Ovary (tissue), 9 donors: ENCODE results near the gene ZNFX1. TPM values are rescaled to one million over a fixed set of nuclear protein-coding genes. Genes with fewer than 3 reads are reported as not detected.

Source experiments
- DNase-seq, 5 donors: peaks; one replicate each; pipeline ENCODE4 v3.0.0-alpha.2; 2019 to 2020
- H3K27ac ChIP-seq, 2 donors: fragments of 200-600 bp; one replicate each; pipeline versions ENCODE4 v1.5.1 to v1.8.0; 2019 to 2022
- H3K27me3 ChIP-seq: fragments of 200-600 bp; one replicate; pipeline ENCODE4 v1.8.0; 2022
- H3K36me3 ChIP-seq: fragments of 200-600 bp; sonication (generic); one replicate; pipeline ENCODE4 v1.5.1; 2019
- H3K4me1 ChIP-seq: one replicate; pipeline ENCODE4 v1.8.1; 2013; ENCODE audit warnings: mild to moderate bottlenecking, moderate library complexity; ENCODE audit not compliant: insufficient read depth
- H3K4me3 ChIP-seq: fragments of 200-600 bp; sonication (generic); one replicate; pipeline ENCODE4 v1.5.1; 2017
- H3K9me3 ChIP-seq, 2 donors: fragments of 200-600 bp in 1 of 2; sonication (generic) in 1 of 2; one replicate each; pipeline versions ENCODE4 v1.5.1 to v1.8.1; 2013 to 2019; ENCODE audit warnings: mild to moderate bottlenecking in 1 of 2, moderate library complexity in 1 of 2
- EP300 ChIP-seq: sonication (generic); formaldehyde crosslinking; IDR thresholded peaks from one replicate; pipeline ENCODE4 v1.6.1; 2017; ENCODE audit warnings: antibody characterized with exemption
- POLR2A ChIP-seq: fragments of 450-650 bp; IDR thresholded peaks from one replicate; pipeline ENCODE4 v1.6.1; 2017; ENCODE audit warnings: antibody characterized with exemption, mild to moderate bottlenecking, moderate library complexity
- WGBS, 3 donors: extraction: QIAGEN DNeasy Blood & Tissue Kit in 1 of 3; methylation state at CpG; one replicate each; pipeline versions ENCODE4 v1.1.5 to v1.1.7; 2013 to 2017; 5-methylcytosine and 5-hydroxymethylcytosine counted together
- intact Hi-C, 4 donors: fragments of 100-400 bp; cut with DNase I; formaldehyde crosslinking; loops; one replicate each; pipeline versions ENCODE4 v1.11.0 to v1.15.1; 2022 to 2023
- polyA plus RNA-seq, 2 donors: library from polyadenylated mRNA; stranded (reverse); fragments of 200-250 nt in 1 of 2; fragments of 350-450 nt in 1 of 2; fragmentation: Illumina TruSeq in 1 of 2; extraction: RNeasy Lipid Tissue Mini Kit (QIAGEN cat#74804) in 1 of 2; gene quantifications; one replicate each; pipeline ENCODE4 v1.2.3, GENCODE V29; 2013 to 2014
- total RNA-seq, 7 donors: library from RNA; depleted of rRNA in 2 of 7; stranded (reverse); fragments of >200 nt in 2 of 7; fragmentation: NEBNext Ultra II Directional in 3 of 7; extraction: Animal tissue kit (Norgen Biotek cat#: 25700) in 3 of 7; gene quantifications; one replicate each; pipeline versions ENCODE4 v1.1.0 to v1.2.4, GENCODE V29; 2016 to 2023
- TF ChIP-seq, protein P1 (sequence below), 3 donors: fragments of 450-650 bp in 2 of 3; fragments of 200-600 bp in 1 of 3; IDR thresholded peaks; one replicate each; pipeline versions ENCODE4 v1.5.1 to v1.8.0; 2016 to 2022; ENCODE audit warnings: antibody characterized with exemption in 3 of 3, mild to moderate bottlenecking in 1 of 3
- donor health status: DM: no; HTN: no; CAD: no; lungs with moderate emphysema.
- donor health status: DM: no; HTN: no; CAD: no.
- donor health status: Bipolar disorder and iron deficiency.
- donor health status: DM: yes; HTN: yes; CAD: no.
- donor health status: DM: no; HTN: no; CAD: no.
- donor health status: DM: yes; HTN: yes; CAD: no.

ZNFX1 gene
- total and polyA plus RNA-seq, 9 donors, result 9.2 to 38.1 (median 23.5) TPM

DNA sequence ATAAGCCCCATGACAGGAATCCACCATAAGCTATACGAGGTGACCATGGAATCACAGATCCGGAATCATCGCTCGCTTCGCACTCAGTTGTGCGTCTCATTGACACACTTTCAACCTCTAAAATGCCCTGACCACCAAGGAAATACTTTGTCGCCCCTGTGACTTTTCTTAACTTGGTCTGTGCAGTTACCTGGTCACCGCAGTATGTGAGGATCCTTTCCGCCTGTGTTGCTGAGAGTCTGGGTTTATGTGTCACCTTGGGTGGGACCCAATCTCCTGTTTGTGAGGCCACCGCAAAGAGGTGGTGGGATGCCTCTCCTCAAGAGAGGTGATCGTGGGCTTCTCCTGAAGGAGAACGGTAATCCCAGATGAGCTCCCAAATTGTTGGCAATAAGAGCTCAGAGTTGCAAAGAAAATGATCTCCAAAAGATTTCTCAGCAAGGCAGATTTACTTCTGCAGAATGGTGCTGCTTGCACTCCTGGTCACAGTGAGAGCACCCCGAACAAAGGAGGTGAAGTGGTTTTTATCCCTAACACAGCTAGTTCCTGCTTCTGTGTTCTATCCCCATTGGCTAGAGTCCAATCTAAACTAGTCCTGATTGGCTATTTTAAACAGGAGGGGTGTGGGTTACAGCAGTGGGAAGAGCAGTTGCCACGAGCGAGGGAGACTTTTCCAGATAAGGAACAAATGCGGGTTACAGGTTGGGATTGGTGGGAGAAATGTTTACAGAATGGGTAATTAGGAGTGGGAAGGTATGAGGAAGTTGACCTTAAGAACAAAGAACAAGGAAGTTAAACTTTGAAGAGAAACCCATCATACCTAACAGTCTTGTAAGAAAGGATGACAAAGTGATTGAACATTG, 9.1 kb upstream of the ZNFX1 start:
- Histone ChIP-seq H3K27ac (no peak overlapping the region), H3K36me3 (no peaks in the 10 kb centered on the region)

DNA sequence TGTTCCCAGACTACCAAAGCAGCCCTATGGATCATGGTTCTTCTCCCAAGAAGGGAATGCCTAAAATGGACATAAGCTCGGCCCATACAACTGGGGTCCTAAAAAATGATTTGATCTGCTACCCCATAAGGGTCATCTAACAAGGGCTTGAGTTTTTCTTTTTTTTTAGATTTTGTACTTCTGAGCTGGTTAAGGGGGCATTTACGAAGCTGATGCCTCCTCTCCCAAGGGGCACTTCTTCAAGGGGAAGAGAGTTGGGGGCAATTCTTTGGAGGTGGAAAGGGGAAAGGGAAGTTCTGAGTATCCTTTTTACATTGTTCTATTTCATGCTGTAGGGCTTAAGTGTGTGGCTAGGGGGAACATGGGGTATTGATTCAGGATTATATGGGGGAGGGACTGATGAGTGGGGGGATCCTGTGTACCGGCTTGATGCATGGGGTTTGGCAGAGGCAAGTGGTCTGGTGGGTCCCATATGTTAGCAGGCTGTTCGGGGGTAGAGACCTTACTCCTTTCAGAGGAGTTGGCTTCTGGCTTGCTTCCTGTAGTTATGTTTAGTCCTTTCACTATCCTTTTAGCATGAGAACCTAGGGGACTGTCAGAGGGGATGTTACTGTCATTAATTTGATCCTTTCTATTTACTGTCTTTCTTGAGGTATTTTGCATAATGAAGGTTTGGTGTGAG, 8.1 kb upstream of the ZNFX1 start:
- Histone ChIP-seq H3K27me3 (no peaks in the 10 kb centered on the region), H3K27ac (no peak overlapping the region), H3K4me1 (peaks cover 2% of the 10 kb centered on the region), H3K36me3 (no peaks in the 10 kb centered on the region), H3K9me3 (peaks cover 4 to 38% of the 10 kb centered on the region in 2 donors), H3K4me3 (no peak overlapping the region)
- intact Hi-C loops, result no loop called here
- no peak for DNase-seq
- WGBS, 3 donors, result 95 to 98% (median 96%) methylated on average over 4 of the region's 4 CpGs
- TF ChIP-seq EP300 (no peak), POLR2A (no peak)
- TF ChIP-seq, protein P1, sequence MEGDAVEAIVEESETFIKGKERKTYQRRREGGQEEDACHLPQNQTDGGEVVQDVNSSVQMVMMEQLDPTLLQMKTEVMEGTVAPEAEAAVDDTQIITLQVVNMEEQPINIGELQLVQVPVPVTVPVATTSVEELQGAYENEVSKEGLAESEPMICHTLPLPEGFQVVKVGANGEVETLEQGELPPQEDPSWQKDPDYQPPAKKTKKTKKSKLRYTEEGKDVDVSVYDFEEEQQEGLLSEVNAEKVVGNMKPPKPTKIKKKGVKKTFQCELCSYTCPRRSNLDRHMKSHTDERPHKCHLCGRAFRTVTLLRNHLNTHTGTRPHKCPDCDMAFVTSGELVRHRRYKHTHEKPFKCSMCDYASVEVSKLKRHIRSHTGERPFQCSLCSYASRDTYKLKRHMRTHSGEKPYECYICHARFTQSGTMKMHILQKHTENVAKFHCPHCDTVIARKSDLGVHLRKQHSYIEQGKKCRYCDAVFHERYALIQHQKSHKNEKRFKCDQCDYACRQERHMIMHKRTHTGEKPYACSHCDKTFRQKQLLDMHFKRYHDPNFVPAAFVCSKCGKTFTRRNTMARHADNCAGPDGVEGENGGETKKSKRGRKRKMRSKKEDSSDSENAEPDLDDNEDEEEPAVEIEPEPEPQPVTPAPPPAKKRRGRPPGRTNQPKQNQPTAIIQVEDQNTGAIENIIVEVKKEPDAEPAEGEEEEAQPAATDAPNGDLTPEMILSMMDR (IDR thresholded peaks at IDR 0.05), result no peak

More for the DNA sequence above, 9.1 kb upstream of the ZNFX1 start:
- intact Hi-C loops, result no loop called here
- Histone ChIP-seq H3K27me3 (no peaks in the 10 kb centered on the region), H3K4me3 (no peak overlapping the region), H3K4me1 (no peaks in the 10 kb centered on the region), H3K9me3 (peaks cover 4 to 30% of the 10 kb centered on the region in 2 donors)
- whole genome bisulfite sequencing, 3 donors, result 93 to 95% (median 95%) methylated on average over 16 of the region's 16 CpGs
- TF ChIP-seq POLR2A (no peak), EP300 (no peak)
- TF ChIP-seq, protein P1 (IDR thresholded peaks at IDR 0.05), result no peak
- DNase-seq, result no peak

DNA sequence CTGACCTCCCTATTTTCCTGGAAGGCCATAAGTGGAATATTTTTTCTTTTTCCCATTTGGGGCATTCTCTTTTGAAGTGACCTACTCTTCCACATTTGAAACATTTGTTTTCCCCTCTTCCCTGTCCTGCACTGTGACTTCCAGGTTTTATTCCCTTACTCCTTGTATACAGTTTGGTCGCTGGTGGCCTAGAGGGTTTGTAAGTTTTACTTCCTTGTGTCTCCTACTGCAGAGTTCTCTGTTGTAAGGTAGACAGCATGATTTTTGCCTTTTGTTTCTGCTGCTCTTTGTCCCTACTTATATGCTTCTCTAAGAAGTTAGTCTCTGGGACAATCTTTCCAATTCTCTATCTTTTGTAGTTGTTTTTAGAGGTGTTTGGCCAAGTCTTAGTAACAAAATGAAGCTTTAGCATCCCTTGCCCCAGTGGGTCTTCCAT, 7.4 kb upstream of the ZNFX1 start:
- peaks cover 4 to 42% of the 10 kb centered on the region in 2 donors for H3K9me3 ChIP-seq
- 91 to 97% (median 92%) methylated on average over 1 of the region's 1 CpG for WGBS, 3 donors
- no peaks in the 10 kb centered on the region for H3K36me3 ChIP-seq
- no peak overlapping the region for H3K27ac ChIP-seq
- peaks cover 8% of the 10 kb centered on the region for H3K4me1 ChIP-seq
- no peak overlapping the region for H3K4me3 ChIP-seq
- TF ChIP-seq EP300, result no peak
- TF ChIP-seq POLR2A, result no peak
- TF ChIP-seq, protein P1 (IDR thresholded peaks at IDR 0.05), result no peak
- DNase-seq, result no peak
- intact Hi-C loops, result no loop called here
- no peaks in the 10 kb centered on the region for H3K27me3 ChIP-seq

DNA sequence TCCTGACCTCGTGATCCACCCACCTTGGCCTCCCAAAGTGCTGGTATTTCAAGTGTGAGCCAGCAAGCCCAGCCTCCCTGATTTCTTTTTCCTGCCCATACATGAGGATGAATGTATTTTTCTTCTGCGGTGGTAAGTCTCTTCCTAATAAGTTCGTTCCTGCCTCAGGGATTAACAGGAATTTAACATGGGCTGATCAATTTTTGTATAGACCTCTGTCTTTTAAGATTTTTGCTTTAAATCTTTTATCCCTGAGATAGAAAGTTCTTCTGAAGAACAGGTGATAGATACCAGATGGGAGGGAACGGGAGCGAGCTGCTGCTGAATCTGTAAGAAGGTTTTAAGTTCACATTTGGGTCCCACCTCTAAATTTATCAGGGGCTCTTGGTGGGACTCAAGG, 7.0 kb upstream of the ZNFX1 start:
- no peak for DNase-seq
- Histone ChIP-seq H3K36me3 (no peaks in the 10 kb centered on the region), H3K27ac (no peak overlapping the region), H3K4me3 (no peak overlapping the region), H3K9me3 (peaks cover 4 to 42% of the 10 kb centered on the region in 2 donors), H3K4me1 (peaks cover 10% of the 10 kb centered on the region), H3K27me3 (no peaks in the 10 kb centered on the region)
- TF ChIP-seq, protein P1 (IDR thresholded peaks at IDR 0.05), result no peak
- TF ChIP-seq POLR2A (no peak), EP300 (no peak)
- 95 to 96% (median 96%) methylated on average over 5 of the region's 5 CpGs for WGBS, 3 donors
- intact Hi-C loops, result no loop called here
